HUES48 (cell line): ENCODE measurements around the gene RABEP1.

Source experiments
- H3K27ac ChIP-seq: one replicate; pipeline ENCODE4 v1.7.0; 2013; ENCODE audit warnings: low read depth, low read length, inconsistent platforms
- H3K27me3 ChIP-seq: 2 replicates; pipeline ENCODE4 v1.6.1; 2013; ENCODE audit warnings: mild to moderate bottlenecking, low read length; ENCODE audit not compliant: control insufficient read depth, insufficient read depth
- H3K36me3 ChIP-seq: 2 replicates; pipeline ENCODE4 v1.6.1; 2013; ENCODE audit warnings: low read length; ENCODE audit not compliant: control insufficient read depth, insufficient read depth
- H3K4me1 ChIP-seq: 2 replicates; pipeline ENCODE4 v1.6.1; 2013; ENCODE audit warnings: mild to moderate bottlenecking, low read length; ENCODE audit not compliant: control insufficient read depth, insufficient read depth
- H3K4me3 ChIP-seq: 2 replicates; pipeline ENCODE4 v1.5.1; 2013; ENCODE audit warnings: mild to moderate bottlenecking, low read depth, low read length
- H3K9ac ChIP-seq: 2 replicates; pipeline ENCODE4 v1.6.1; 2013; ENCODE audit warnings: mild to moderate bottlenecking, low read depth, low read length, moderate library complexity
- H3K9me3 ChIP-seq: 2 replicates; pipeline ENCODE4 v1.6.1; 2013; ENCODE audit warnings: low read length; ENCODE audit not compliant: control insufficient read depth, insufficient read depth

RABEP1 gene

DNA sequence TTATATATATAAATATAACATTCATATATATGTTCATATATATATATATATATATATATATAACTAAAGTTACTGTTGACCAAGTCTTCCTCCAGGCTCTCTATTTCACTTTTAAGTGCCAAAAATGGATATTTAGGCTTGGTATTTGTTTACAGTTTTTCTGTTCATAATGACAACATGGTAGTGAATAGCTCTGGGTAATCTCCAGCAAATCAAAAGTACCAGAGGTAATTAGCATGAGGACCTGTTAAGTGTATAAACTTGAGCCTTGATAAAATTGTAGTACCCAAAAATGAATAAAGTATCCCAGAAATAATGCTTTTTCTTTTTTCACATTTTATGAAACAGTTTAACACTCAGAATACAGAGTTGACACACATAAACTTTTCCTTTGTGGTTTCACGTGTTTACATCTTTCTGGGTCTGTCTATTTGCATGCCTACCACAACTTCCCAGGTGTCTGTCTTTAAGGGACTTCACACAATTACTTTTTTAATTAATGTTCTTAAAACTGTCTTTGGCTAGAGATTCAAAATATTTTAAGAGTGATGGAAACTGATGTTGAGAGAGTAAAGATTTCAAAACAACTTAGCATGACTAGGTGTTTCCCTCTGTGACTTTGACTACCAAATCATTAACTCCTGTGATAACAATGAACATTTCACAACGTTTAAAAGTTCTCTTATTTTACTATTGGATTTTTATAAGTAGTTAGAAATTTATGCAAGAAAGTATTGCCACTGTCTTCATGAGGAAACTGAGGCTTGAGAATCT lies 47.9 kb downstream of the RABEP1 start:
- Histone ChIP-seq H3K9me3 (no peaks in the 10 kb centered on the region), H3K4me1 (no peaks in the 10 kb centered on the region), H3K27me3 (no peaks in the 10 kb centered on the region), H3K9ac (no peak overlapping the region), H3K4me3 (no peak overlapping the region), H3K27ac (no peak overlapping the region), H3K36me3 (peaks cover 32% of the 10 kb centered on the region)

DNA sequence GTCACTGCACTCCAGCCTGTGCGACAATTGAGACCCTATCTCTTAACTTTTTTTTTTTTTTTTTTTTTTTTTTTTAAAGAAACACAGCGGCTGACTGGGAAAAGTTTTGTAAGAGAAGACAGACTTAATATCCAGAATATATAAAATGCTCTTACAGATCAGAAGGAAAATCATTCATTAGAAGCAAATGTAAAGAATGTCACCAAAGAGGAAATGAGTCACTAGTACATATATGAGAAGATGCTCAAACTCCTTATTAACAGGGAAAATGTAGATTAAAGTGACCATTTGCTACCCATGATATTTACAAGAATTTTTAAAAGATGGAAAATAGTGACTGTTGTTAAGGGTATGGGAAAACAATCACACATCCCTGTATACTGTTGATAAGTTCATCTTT lies 48.9 kb downstream of the RABEP1 start:
- Histone ChIP-seq H3K4me1 (no peaks in the 10 kb centered on the region), H3K36me3 (peaks cover 41% of the 10 kb centered on the region), H3K4me3 (no peak overlapping the region), H3K27me3 (no peaks in the 10 kb centered on the region), H3K9ac (no peak overlapping the region), H3K9me3 (no peaks in the 10 kb centered on the region), H3K27ac (no peak overlapping the region)

DNA sequence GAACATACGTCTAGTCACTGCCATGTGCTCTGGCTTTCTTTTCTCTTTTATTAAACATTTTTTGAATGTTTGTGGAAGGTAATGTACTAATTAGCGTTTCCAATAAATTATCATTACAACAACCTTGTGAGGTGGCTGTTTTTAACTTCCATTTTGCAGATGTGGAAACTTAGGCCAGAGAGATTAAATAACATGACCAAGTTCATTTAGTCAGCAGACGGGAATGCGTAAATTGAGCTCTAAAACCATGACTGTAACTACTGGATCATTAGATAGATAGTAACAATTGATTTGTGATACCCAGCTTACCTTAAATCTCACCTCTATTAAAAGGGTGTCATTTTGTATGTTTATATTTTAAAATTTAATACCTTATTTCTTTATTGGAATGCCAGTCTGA lies 49.4 kb downstream of the RABEP1 start:
- H3K36me3 ChIP-seq = peaks cover 47% of the 10 kb centered on the region
- no peaks in the 10 kb centered on the region for H3K4me1 ChIP-seq
- no peaks in the 10 kb centered on the region for H3K9me3 ChIP-seq
- no peak overlapping the region for H3K27ac ChIP-seq
- no peak overlapping the region for H3K9ac ChIP-seq
- no peak overlapping the region for H3K4me3 ChIP-seq
- H3K27me3 ChIP-seq = no peaks in the 10 kb centered on the region

DNA sequence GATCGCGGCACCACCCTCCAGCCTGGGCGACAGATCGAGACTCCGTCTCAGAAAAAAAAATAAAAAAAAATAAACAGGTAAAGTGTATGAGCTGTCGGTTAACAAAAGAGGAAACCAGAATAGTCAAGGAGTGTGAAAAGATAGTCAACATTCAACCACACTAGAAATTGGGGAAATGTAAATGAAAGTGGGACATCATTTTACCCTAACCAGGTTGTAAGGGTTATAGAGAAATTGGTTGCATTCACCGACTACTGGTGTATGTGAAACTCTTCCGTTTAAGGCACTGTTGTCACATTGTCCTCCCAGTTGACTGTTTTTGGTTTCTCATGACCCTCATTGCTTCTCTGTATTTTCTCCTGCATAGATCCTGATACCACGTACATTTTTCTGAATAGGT lies 62.8 kb downstream of the RABEP1 start:
- no peak overlapping the region for H3K4me3 ChIP-seq
- no peaks in the 10 kb centered on the region for H3K27me3 ChIP-seq
- no peaks in the 10 kb centered on the region for H3K4me1 ChIP-seq
- H3K36me3 ChIP-seq = peaks cover 49% of the 10 kb centered on the region
- no peaks in the 10 kb centered on the region for H3K9me3 ChIP-seq
- no peak overlapping the region for H3K27ac ChIP-seq
- no peak overlapping the region for H3K9ac ChIP-seq

DNA sequence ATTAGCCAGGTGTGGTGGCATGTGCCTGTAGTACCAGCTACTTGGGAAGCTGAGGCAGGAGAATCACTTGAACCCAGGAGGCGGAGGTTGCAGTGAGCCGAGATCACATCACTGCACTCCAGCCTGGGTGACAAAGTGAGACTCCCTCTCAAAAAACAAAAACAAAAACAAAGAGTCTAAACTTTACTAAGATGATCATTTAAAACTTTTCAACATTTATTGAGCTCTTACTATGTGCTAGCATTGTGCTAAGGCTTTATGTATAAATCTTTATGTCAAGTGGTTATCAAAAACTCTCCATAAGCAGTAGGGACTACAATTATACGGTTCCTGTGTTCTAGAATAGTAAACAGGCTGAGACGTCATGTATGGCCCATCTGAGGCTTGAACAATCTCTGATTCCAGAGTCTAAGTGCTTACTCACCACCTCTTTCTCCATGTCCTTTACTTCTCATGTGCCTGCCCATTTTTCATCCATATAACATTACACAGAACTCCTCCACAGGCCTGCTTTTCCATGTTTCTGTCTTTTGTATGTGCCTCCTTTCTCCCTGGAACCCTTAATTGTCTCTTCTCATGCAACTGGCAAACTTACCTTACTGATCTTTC lies 70.7 kb downstream of the RABEP1 start:
- Histone ChIP-seq H3K27me3 (no peaks in the 10 kb centered on the region), H3K9ac (no peak overlapping the region), H3K36me3 (peaks cover 74% of the 10 kb centered on the region), H3K4me3 (no peak overlapping the region), H3K27ac (no peak overlapping the region), H3K4me1 (no peaks in the 10 kb centered on the region), H3K9me3 (no peaks in the 10 kb centered on the region)

DNA sequence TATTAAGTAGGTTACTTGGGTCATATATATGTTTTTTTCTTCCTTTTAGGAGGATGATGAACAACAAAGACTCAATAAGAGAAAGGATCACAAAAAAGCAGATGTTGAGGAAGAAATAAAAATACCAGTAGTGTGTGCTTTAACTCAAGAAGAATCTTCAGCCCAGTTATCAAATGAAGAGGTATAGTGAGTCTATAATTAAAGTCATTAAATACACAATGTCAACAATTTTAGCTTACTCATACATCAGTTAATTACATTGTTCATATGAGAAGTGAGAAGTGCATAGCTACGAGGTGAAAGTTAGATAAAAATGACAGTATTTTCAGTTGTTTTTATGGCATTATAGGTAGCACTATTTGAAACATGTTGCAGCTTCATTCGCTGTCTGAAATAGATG lies 72.2 kb downstream of the RABEP1 start:
- Histone ChIP-seq H3K9me3 (no peaks in the 10 kb centered on the region), H3K36me3 (peaks cover 77% of the 10 kb centered on the region), H3K27me3 (no peaks in the 10 kb centered on the region), H3K4me1 (no peaks in the 10 kb centered on the region), H3K27ac (no peak overlapping the region), H3K4me3 (no peak overlapping the region), H3K9ac (no peak overlapping the region)

DNA sequence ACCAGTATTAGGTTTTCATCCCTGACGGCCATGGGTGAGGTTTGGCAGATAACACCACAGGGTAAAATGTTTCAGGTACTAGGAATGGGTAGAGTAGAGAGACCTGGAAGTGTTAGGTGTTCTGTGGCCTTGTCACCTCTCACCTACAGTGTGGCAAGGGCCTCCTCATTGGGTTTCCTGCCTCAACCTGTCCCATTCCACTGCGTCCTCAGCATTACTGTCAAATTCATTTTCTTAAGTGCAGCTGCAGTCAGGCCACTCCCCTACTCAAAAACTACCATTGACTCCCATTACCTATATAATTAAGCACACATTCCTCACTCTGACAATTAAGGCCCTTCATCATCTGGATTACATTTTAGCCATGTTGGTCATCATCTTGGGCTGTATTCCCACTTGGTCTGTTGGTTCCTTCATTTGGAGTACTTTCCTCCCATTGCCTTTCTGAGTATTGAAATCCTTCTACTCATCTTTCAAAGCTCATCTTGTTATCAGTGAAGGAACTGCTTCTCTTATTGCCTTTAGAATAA lies 72.9 kb downstream of the RABEP1 start:
- Histone ChIP-seq H3K4me1 (no peaks in the 10 kb centered on the region), H3K27ac (no peak overlapping the region), H3K36me3 (peaks cover 77% of the 10 kb centered on the region), H3K9me3 (no peaks in the 10 kb centered on the region), H3K9ac (no peak overlapping the region), H3K27me3 (no peaks in the 10 kb centered on the region), H3K4me3 (no peak overlapping the region)

DNA sequence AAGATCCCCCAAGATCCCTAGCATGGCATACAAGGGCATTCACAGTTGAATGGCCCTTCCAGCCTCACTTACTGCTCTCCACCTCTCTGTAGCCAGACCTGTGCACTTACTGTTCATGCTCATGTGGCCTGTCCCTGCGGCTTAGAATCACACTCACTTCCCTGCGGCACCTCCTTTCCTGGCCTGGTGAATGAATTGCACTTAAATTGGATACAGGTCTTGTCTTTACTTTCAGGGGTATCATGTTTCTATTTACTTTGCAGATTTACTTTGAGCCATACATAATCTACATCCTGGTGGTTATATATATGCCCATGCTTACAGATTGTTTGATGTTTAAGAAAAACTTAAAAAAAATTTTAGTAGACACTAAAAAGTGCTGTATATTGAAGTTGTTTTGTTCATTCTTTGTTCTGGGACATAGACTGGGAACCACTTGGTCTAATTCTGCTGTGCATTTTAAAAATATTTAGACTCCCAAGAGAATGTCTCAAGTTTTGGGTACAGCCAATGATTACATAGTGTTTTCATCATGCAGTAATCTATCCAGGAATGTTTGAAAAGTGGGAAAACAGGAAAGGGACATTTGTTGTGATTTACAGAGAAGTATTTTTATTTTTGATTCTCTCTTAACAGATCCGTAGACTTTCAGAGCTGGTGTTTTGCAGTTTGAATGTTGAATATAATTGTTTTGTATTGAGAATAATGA lies 73.5 kb downstream of the RABEP1 start:
- Histone ChIP-seq H3K36me3 (peaks cover 75% of the 10 kb centered on the region), H3K9me3 (no peaks in the 10 kb centered on the region), H3K27ac (no peak overlapping the region), H3K9ac (no peak overlapping the region), H3K4me3 (no peak overlapping the region), H3K4me1 (no peaks in the 10 kb centered on the region), H3K27me3 (no peaks in the 10 kb centered on the region)

DNA sequence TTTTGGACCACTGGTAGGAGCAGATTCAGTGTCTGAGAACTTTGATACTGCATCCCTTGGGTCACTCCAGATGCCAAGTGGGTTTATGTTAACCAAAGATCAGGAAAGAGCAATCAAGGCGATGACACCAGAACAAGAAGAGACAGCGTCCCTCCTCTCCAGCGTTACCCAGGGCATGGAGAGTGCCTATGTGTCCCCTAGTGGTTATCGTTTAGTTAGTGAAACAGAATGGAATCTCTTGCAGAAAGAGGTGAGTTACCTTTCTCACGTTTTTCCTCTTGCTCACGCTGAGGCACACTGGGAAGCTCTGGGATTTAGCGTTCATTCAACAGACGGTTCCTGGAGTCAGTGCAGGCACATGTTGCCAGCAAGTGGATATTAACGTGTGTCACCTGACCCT lies 79.3 kb downstream of the RABEP1 start:
- Histone ChIP-seq H3K27me3 (no peaks in the 10 kb centered on the region), H3K4me3 (no peak overlapping the region), H3K9ac (peak overlapping the region; percentile 5; the same call in 1 of the 2 replicates), H3K9me3 (no peaks in the 10 kb centered on the region), H3K36me3 (peaks cover 68% of the 10 kb centered on the region), H3K4me1 (peaks cover 16% of the 10 kb centered on the region), H3K27ac (peak overlapping the region; percentile 75)

DNA sequence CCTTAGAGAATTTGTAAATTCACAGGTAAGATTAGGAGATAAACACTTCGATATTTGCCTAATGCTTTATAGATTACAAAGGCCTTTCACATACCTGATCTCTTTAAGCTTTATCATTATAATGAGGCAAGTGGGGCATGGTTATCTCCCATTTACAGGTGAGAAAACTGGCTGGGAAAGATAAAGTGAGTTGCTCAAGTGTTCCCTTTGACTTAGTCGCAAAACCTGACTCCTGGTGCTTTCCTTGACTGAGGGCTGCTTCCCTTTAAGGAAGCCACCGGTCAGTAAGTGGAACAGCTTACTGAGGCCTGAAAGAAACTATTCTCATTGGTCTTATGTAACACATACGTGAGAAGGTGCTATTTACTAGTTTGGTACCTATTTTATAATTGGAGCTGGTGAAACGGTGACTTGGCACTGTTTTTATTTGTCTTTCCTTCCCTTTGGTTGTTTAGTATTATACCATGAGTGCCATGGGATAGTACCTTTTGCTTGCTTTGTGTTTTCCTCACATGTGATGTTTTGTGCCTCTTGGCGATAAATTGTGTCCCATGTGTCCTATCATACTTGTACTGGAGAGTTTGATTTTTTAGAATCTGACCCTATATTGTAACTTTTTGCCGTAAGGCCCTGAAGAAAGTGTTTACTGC lies 80.2 kb downstream of the RABEP1 start:
- Histone ChIP-seq H3K9ac (peak overlapping the region; percentile 5; the same call in 1 of the 2 replicates), H3K36me3 (peaks cover 65% of the 10 kb centered on the region), H3K27ac (peak overlapping the region; percentile 75)

More for the DNA sequence above, 80.2 kb downstream of the RABEP1 start:
- H3K27me3 ChIP-seq = no peaks in the 10 kb centered on the region
- H3K9me3 ChIP-seq = no peaks in the 10 kb centered on the region
- H3K4me1 ChIP-seq = peaks cover 16% of the 10 kb centered on the region
- no peak overlapping the region for H3K4me3 ChIP-seq
